Activated CD4-positive, CD25-positive, alpha-beta regulatory T cell (primary cell): ENCODE data around the gene PTBP1.

ENCODE experiments used
- DNase-seq, 4 experiments: peaks; one replicate each; lab custom pipeline; 2025; lab: John Stamatoyannopoulos, UW

Gene PTBP1

GRCh38 chr19:797528-798414 lies 519 bp downstream of the PTBP1 start:
- peak; percentile 78 to 89 (median 84) for DNase-seq

DNA sequence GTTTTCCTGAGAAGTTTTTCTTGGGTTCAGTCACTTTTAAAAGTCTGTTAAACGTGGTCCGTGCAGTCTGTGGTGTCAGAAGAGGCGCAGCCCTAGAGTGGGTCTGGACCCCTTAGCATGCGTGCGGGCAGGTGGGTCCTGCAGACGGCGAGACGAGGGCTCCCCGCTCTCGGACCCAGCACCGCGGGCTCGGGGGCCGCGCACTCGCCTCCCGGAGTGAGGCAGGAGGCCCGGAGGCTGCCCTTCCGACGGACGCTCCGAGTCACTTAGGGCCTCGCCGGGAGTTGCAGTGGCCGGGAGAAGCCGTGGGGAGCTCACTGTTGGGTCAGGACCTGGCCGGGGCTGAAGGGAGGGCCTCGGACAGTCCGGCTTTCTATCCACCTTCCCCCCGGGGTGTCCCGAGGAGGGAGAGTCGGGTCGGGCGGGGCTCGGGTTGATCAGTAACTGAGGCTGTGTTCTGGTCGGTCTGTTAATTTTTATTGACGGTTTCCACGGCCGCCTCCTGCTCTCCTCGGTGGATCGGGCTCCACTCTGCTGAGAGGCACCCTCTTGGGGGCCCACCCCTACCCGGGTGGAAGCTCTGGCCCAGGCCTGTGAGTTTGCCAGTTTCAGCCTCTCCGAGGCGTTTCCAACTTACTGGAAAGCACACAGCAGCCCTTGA lies 1.3 kb downstream of the PTBP1 start:
- DNase-seq: no peak

- DNase-seq: no peak
Measured at GRCh38 chr19:799076-799881, 2.0 kb downstream of the PTBP1 start.

- DNase-seq: no peak
Measured at GRCh38 chr19:800360-801029, 3.2 kb downstream of the PTBP1 start.

GRCh38 chr19:801030-801860 lies 4.0 kb downstream of the PTBP1 start:
- DNase-seq: no peak

DNA sequence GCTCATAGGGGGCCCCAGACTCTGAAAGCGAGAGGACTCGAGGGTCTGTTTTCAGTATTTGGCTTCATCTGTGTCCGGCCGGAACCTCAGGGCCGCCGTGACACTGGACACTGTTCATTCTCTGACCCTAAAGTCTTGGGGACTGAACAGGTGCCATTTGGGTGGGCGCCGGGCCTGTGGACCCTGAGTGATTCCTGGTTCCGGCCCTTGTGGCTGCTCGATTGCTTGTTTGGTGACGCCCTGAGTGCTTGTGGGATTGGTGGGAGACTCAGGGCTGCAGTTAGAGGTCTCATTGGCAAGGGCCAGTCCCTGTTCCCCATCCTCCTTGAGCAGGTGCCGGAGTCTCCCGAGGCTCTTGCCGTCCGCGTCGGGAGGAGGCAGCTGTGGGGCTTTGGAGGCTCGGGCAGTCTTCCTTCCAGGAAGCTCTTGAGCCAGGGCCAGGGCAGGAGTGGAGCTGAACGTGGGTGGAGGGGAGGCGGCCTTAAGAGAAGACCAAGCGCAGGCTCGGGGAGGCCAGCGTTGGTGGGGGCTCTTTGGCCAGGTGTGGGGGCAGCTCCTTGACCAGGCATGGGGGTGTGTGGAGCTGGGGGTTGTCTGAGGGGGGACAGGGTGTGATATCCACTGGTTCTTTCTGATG lies 4.7 kb downstream of the PTBP1 start:
- no peak for DNase-seq

DNA sequence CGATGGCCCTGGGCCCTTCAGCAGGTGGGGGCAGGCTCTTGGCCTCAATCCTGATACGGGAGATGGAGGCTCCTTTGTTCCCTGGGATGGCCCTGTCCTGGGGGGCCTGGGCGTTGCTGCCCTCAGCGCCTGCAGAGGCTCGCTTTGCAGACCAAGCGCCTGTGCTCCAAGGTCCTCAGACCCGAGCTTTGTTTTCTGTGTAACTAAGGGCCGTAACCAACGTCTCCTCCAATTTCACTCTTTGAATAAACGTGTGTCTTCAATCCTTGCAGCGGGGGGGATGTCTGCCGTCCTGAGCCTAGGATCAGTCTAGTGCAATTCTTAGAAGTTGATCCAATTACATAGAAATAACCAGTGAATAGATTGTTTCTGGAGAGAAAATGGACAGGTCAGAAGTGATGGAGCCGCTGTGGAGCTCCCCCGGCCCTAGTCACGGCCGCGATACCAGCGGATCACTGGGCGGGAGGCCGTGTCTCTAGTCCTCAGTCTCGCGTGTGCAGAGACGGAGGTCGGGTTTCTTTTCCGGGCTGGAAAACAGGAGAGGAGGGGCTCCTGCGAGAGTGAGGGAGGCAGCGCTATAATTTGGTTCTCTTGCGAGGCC lies 5.3 kb downstream of the PTBP1 start:
- no peak for DNase-seq

DNA sequence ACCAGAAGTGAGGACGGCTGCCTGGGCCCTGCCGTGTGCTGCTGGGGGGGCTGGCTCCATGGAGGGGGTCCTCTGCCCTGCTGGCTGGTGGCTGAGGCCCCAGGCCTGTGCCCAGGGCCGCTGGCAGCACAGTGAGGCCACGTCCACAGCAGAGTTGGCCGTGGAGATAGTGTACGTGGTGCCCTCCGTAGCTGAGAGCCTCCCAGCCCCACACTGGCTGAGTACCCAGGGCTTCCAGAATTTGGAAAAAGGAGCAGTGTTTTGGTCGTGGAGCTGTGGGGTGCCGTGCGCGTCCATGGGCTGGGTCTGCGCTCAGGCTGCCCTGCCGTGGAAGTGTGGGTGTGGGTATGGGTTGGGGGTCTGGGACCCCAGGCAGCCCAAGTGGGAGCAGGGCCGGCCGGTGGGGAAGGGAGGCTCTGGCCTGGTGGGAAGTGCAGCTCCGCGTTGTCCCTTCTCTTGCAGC lies 5.9 kb downstream of the PTBP1 start:
- DNase-seq: no peak

GRCh38 chr19:803686-804418 lies 6.6 kb downstream of the PTBP1 start:
- DNase-seq: no peak

DNA sequence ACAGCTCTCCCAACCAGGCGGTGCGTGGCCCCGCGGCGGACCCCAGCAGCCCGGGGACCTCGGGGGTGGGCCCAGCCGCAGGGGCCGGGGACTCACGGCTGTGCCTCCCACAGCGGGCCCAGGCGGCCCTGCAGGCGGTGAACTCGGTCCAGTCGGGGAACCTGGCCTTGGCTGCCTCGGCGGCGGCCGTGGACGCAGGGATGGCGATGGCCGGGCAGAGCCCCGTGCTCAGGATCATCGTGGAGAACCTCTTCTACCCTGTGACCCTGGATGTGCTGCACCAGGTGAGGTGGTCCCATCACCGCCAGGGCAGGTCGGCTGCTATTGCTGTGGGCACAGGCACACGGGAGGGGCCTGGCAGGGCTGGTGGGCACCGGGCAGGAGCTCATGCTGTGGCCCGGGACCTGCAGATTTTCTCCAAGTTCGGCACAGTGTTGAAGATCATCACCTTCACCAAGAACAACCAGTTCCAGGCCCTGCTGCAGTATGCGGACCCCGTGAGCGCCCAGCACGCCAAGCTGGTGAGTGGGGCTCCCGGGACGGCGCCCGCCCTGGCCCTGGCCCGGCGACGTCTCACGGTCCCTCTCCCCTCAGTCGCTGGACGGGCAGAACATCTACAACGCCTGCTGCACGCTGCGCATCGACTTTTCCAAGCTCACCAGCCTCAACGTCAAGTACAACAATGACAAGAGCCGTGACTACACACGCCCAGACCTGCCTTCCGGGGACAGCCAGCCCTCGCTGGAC lies 7.3 kb downstream of the PTBP1 start:
- DNase-seq: no peak

- no peak for DNase-seq
Measured at GRCh38 chr19:805166-805551, 7.9 kb downstream of the PTBP1 start.

GRCh38 chr19:805600-806550 lies 8.6 kb downstream of the PTBP1 start:
- DNase-seq: no peak

DNA sequence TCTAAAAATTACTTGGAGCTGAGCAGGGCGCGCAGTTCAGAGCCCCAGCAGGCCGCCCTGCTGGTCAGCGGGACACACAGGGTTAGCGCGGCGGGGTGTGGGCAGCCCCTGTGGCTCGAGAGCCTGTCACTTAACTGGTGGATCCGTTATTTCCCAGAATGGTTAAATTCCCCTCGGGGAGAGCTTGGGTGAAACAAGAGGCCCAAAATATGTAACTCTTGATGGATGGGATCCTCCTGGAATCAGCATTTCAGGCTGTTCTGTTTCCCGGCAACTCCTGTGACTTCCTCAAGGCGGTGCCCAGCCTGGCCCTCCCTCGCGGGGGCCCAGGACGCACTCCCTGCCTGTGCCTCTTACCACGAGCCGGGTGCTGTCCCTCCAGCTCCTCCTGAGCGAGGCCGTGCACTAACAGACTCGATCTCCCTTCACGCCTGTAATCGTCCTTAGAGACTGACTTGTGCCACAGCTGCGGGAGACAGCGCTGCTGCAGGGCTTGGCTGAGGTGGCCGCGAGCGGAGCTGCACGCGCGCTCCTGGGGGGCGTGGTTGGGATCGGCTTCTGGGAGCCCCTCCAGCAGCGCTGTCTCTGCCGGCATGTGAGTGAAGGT lies 9.7 kb downstream of the PTBP1 start:
- no peak for DNase-seq

- DNase-seq: no peak
Measured at GRCh38 chr19:807627-808422, 10.6 kb downstream of the PTBP1 start.

- DNase-seq: no peak
Measured at GRCh38 chr19:808423-808775, 11.1 kb downstream of the PTBP1 start.

GRCh38 chr19:810077-810855 lies 13.0 kb downstream of the PTBP1 start:
- no peak for DNase-seq
